Measurements from ENCODE around the gene CHST5.

Gene CHST5

GRCh38 chr16:75529056-75529905, 6.6 kb downstream of the CHST5 start:
- no peak overlapping the region for H2AFZ ChIP-seq (ENCODE audit: low read depth, low read length)
- ATAC-seq (ENCODE audit: insufficient read depth, low read depth) (no peak), DNase-seq (no peak)
- no peaks in the 10 kb centered on the region for H3K4me1 ChIP-seq (ENCODE audit: insufficient read depth, low read length)
- no peaks in the 10 kb centered on the region for H3K36me3 ChIP-seq (ENCODE audit: insufficient read depth, low read length)
- H3K79me2 ChIP-seq (ENCODE audit: insufficient read depth, low read length) = no peaks in the 10 kb centered on the region
- no peak overlapping the region for H3K9ac ChIP-seq (ENCODE audit: low read depth, low read length)
- no peak overlapping the region for H3K4me3 ChIP-seq (ENCODE audit: low read depth in 1 of 2, low read length in 2 of 2)
- no peaks in the 10 kb centered on the region for H4K20me1 ChIP-seq (ENCODE audit: insufficient read depth, low read length)
- H3K27ac ChIP-seq (ENCODE audit: low read length) = no peak overlapping the region
- no peaks in the 10 kb centered on the region for H3K9me3 ChIP-seq (ENCODE audit: insufficient read depth, low read length, severe bottlenecking)
- H3K27me3 ChIP-seq (ENCODE audit: insufficient read depth, low read length, poor library complexity) = no peaks in the 10 kb centered on the region
- TF ChIP-seq, protein P1, sequence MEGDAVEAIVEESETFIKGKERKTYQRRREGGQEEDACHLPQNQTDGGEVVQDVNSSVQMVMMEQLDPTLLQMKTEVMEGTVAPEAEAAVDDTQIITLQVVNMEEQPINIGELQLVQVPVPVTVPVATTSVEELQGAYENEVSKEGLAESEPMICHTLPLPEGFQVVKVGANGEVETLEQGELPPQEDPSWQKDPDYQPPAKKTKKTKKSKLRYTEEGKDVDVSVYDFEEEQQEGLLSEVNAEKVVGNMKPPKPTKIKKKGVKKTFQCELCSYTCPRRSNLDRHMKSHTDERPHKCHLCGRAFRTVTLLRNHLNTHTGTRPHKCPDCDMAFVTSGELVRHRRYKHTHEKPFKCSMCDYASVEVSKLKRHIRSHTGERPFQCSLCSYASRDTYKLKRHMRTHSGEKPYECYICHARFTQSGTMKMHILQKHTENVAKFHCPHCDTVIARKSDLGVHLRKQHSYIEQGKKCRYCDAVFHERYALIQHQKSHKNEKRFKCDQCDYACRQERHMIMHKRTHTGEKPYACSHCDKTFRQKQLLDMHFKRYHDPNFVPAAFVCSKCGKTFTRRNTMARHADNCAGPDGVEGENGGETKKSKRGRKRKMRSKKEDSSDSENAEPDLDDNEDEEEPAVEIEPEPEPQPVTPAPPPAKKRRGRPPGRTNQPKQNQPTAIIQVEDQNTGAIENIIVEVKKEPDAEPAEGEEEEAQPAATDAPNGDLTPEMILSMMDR (IDR thresholded peaks at IDR 0.05; ENCODE audit: borderline replicate concordance, extremely low read depth, low read length, poor library complexity, severe bottlenecking) = no peak
- no peak for TF ChIP-seq EZH2 (IDR thresholded peaks at IDR 0.05; ENCODE audit: borderline replicate concordance, low read depth, low read length, severe bottlenecking)
- no peak overlapping the region for H3K4me2 ChIP-seq (ENCODE audit: insufficient read depth, low read length)

GRCh38 chr16:75527825-75528299, 8.0 kb downstream of the CHST5 start:
- TF ChIP-seq EZH2 (IDR thresholded peaks at IDR 0.05; ENCODE audit: borderline replicate concordance, low read depth, low read length, severe bottlenecking) = no peak
- TF ChIP-seq, protein P1 (IDR thresholded peaks at IDR 0.05; ENCODE audit: borderline replicate concordance, extremely low read depth, low read length, poor library complexity, severe bottlenecking) = no peak
- no peaks in the 10 kb centered on the region for H3K9me3 ChIP-seq (ENCODE audit: insufficient read depth, low read length, severe bottlenecking)
- ATAC-seq (ENCODE audit: insufficient read depth, low read depth) (no peak), DNase-seq (no peak)
- H3K36me3 ChIP-seq (ENCODE audit: insufficient read depth, low read length) = no peaks in the 10 kb centered on the region
- H3K27me3 ChIP-seq (ENCODE audit: insufficient read depth, low read length, poor library complexity) = no peaks in the 10 kb centered on the region
- H3K4me3 ChIP-seq (ENCODE audit: low read depth in 1 of 2, low read length in 2 of 2) = no peak overlapping the region
- no peak overlapping the region for H3K4me2 ChIP-seq (ENCODE audit: insufficient read depth, low read length)
- H3K79me2 ChIP-seq (ENCODE audit: insufficient read depth, low read length) = no peaks in the 10 kb centered on the region
- no peak overlapping the region for H2AFZ ChIP-seq (ENCODE audit: low read depth, low read length)
- no peak overlapping the region for H3K27ac ChIP-seq (ENCODE audit: low read length)
- H3K9ac ChIP-seq (ENCODE audit: low read depth, low read length) = no peak overlapping the region
- no peaks in the 10 kb centered on the region for H3K4me1 ChIP-seq (ENCODE audit: insufficient read depth, low read length)
- H4K20me1 ChIP-seq (ENCODE audit: insufficient read depth, low read length) = no peaks in the 10 kb centered on the region

- Histone ChIP-seq H3K27ac (ENCODE audit: low read length) (no peak overlapping the region), H3K27me3 (ENCODE audit: insufficient read depth, low read length, poor library complexity) (no peaks in the 10 kb centered on the region), H3K4me1 (ENCODE audit: insufficient read depth, low read length) (no peaks in the 10 kb centered on the region), H3K36me3 (ENCODE audit: insufficient read depth, low read length) (no peaks in the 10 kb centered on the region), H3K4me3 (ENCODE audit: low read depth in 1 of 2, low read length in 2 of 2) (no peak overlapping the region), H4K20me1 (ENCODE audit: insufficient read depth, low read length) (no peaks in the 10 kb centered on the region), H3K9me3 (ENCODE audit: insufficient read depth, low read length, severe bottlenecking) (no peaks in the 10 kb centered on the region), H3K4me2 (ENCODE audit: insufficient read depth, low read length) (no peak overlapping the region), H3K9ac (ENCODE audit: low read depth, low read length) (no peak overlapping the region), H2AFZ (ENCODE audit: low read depth, low read length) (no peak overlapping the region), H3K79me2 (ENCODE audit: insufficient read depth, low read length) (no peaks in the 10 kb centered on the region)
- ATAC-seq (ENCODE audit: insufficient read depth, low read depth) = no peak
- TF ChIP-seq EZH2 (IDR thresholded peaks at IDR 0.05; ENCODE audit: borderline replicate concordance, low read depth, low read length, severe bottlenecking) = no peak
- TF ChIP-seq, protein P1 (IDR thresholded peaks at IDR 0.05; ENCODE audit: borderline replicate concordance, extremely low read depth, low read length, poor library complexity, severe bottlenecking) = no peak
- no peak for DNase-seq
Observed at GRCh38 chr16:75526032-75526790, 9.7 kb downstream of the CHST5 start.
